ENCODE measurements around the gene IQCB1. TPM values are rescaled to one million over a fixed set of nuclear protein-coding genes. Genes with fewer than 3 reads are reported as not detected.
"Not testable (repeated sequence)": the region's sequence is repeated elsewhere in the genome, so short reads cannot be mapped to it uniquely, and the experiment has no call there.

IQCB1 gene
- total and polyA plus RNA-seq, 9 of the 15 experiments (the other 6 are each of a cell fraction or from before 2014, with no cell fraction given) = 21.1 to 38.1 (median 27.5) TPM

GRCh38 chr3:121786485-121786884, 48.4 kb downstream of the IQCB1 start:
- ChIA-PET CTCF (ENCODE audit: low intra/inter-chr PET ratio) (no interaction called here), POLR2A (no interaction called here)
- BruUV-seq (replicated peaks) = no TSS peak
- no peaks in the 10 kb centered on the region for H3K4me1 ChIP-seq (replicated peaks in 1 of 2; ENCODE audit: control insufficient read depth in 2 of 2, insufficient read depth in 2 of 2, low read length in 2 of 2)
- intact Hi-C loops (cut with micrococcal nuclease) = no loop called here
- H3K4me2 ChIP-seq (ENCODE audit: insufficient read depth, low read length) = no peak overlapping the region
- H3K9me3 ChIP-seq (replicated peaks; ENCODE audit: control insufficient read depth, insufficient read depth, low read depth, low read length) = no peaks in the 10 kb centered on the region
- H2AFZ ChIP-seq (ENCODE audit: low read depth, low read length) = no peak overlapping the region
- no peak for DNase-seq (ENCODE audit: extremely low read depth in 1 of 4, low spot score in 3 of 4)
- no peak for ATAC-seq
- H3K9me1 ChIP-seq (ENCODE audit: control insufficient read depth, insufficient read depth, low read length) = no peaks in the 10 kb centered on the region
- no peak for FAIRE-seq
- no peaks in the 10 kb centered on the region for H3K27me3 ChIP-seq (ENCODE audit: control insufficient read depth in 2 of 2, insufficient read depth in 2 of 2, low read length in 2 of 2)
- H3K27ac ChIP-seq (ENCODE audit: extremely low read depth, low read depth, low read length) = no peak overlapping the region
- peaks cover 54% of the 10 kb centered on the region for H3K36me3 ChIP-seq (ENCODE audit: control insufficient read depth, insufficient read depth, low read length)
- in situ Hi-C loops (cut with MboI) = no loop called here
- TF ChIP-seq ZNF24 (IDR thresholded peaks at IDR 0.05) = no peak
- no peak overlapping the region for H3K9ac ChIP-seq (ENCODE audit: insufficient read depth in 1 of 2, low read depth in 2 of 2, low read length in 2 of 2)
- H3K79me2 ChIP-seq (ENCODE audit: control insufficient read depth, insufficient read depth, low read length) = no peaks in the 10 kb centered on the region
- H3K4me3 ChIP-seq = no peak overlapping the region
- no peaks in the 10 kb centered on the region for H4K20me1 ChIP-seq (replicated peaks; ENCODE audit: control insufficient read depth, insufficient read depth, low read length)
- WGBS (ENCODE audit: insufficient coverage, low coverage, missing lambda C conversion rate) = 76% methylated on average over 2 of the region's 2 CpGs

GRCh38 chr3:121782784-121783183, 52.1 kb downstream of the IQCB1 start:
- BruUV-seq (replicated peaks); H3K9ac ChIP-seq (ENCODE audit: insufficient read depth in 1 of 2, low read depth in 2 of 2, low read length in 2 of 2); H3K4me3 ChIP-seq; H3K27me3 ChIP-seq (ENCODE audit: control insufficient read depth in 2 of 2, insufficient read depth in 2 of 2, low read length in 2 of 2); ATAC-seq; H3K27ac ChIP-seq (ENCODE audit: extremely low read depth, low read depth, low read length); H4K20me1 ChIP-seq (replicated peaks; ENCODE audit: control insufficient read depth, insufficient read depth, low read length); POLR2A ChIA-PET; CTCF ChIA-PET (ENCODE audit: low intra/inter-chr PET ratio); H3K9me1 ChIP-seq (ENCODE audit: control insufficient read depth, insufficient read depth, low read length); H2AFZ ChIP-seq (ENCODE audit: low read depth, low read length); H3K9me3 ChIP-seq (replicated peaks; ENCODE audit: control insufficient read depth, insufficient read depth, low read depth, low read length); H3K79me2 ChIP-seq (ENCODE audit: control insufficient read depth, insufficient read depth, low read length); H3K4me2 ChIP-seq (ENCODE audit: insufficient read depth, low read length); H3K4me1 ChIP-seq (replicated peaks in 1 of 2; ENCODE audit: control insufficient read depth in 2 of 2, insufficient read depth in 2 of 2, low read length in 2 of 2); FAIRE-seq; intact Hi-C loops (cut with micrococcal nuclease); in situ Hi-C loops (cut with MboI); DNase-seq (ENCODE audit: extremely low read depth in 1 of 4, low spot score in 3 of 4): not testable (repeated sequence)
- 84% methylated on average over 7 of the region's 8 CpGs for WGBS (ENCODE audit: insufficient coverage, low coverage, missing lambda C conversion rate)
- H3K36me3 ChIP-seq (ENCODE audit: control insufficient read depth, insufficient read depth, low read length) = peaks cover 59% of the 10 kb centered on the region

Data from K562 (cell line).